HEK293 (cell line): Measurements from ENCODE around the gene EFNB1.

Experiments
- CTCF ChIA-PET: fragments of 350-600 bp; formaldehyde crosslinking; extraction: SDS; loops from one replicate; lab custom pipeline; 2021; ENCODE audit warnings: antibody characterized with exemption; lab: Yijun Ruan, JAX
- POLR2A ChIA-PET: fragments of 300-600 bp; formaldehyde crosslinking; extraction: SDS; loops from one replicate; lab custom pipeline; 2020; ENCODE audit warnings: antibody characterized with exemption, inconsistent platforms; lab: Yijun Ruan, JAX
- H3K27ac ChIP-seq: fragments of 200-500 bp; sonication (Bioruptor generic); 2 replicates; pipeline ENCODE4 v1.5.1; 2014; ENCODE audit warnings: low read depth, low read length, control low read depth, inconsistent platforms; ENCODE audit errors: extremely low read depth
- H3K36me3 ChIP-seq, 2 experiments: fragments of 200-500 bp in 1 of 2; sonication (Bioruptor generic) in 1 of 2; 1 replicate in 1 of 2; 2 replicates in 1 of 2; pipeline ENCODE4 v1.5.1; 2014 to 2017; ENCODE audit warnings: inconsistent platforms in 2 of 2, low read length in 2 of 2; ENCODE audit not compliant: control insufficient read depth in 2 of 2, insufficient read depth in 1 of 2
- H3K4me1 ChIP-seq: fragments of 200-500 bp; sonication (Bioruptor generic); 2 replicates; pipeline ENCODE4 v1.5.1; 2014; ENCODE audit warnings: mild to moderate bottlenecking, low read length, inconsistent platforms; ENCODE audit not compliant: control insufficient read depth, insufficient read depth
- H3K4me3 ChIP-seq: 2 replicates; pipeline ENCODE4 v1.5.1; 2011; ENCODE audit warnings: low read depth, mild to moderate bottlenecking, control low read depth, low read length, moderate library complexity
- H3K9me3 ChIP-seq: fragments of 200-500 bp; sonication (Bioruptor generic); 2 replicates; pipeline ENCODE4 v1.5.1; 2014; ENCODE audit warnings: low read depth, low read length, inconsistent platforms; ENCODE audit not compliant: control insufficient read depth, insufficient read depth
- GLI4 ChIP-seq: fragments of 450-650 bp; formaldehyde crosslinking; IDR thresholded peaks from 2 replicates; pipeline ENCODE4 v1.5.1; 2016; ENCODE audit warnings: missing biosample characterization, missing genetic modification characterization
- KLF16 ChIP-seq: fragments of 450-650 bp; formaldehyde crosslinking; IDR thresholded peaks from 2 replicates; pipeline ENCODE4 v1.5.1; 2017; ENCODE audit warnings: missing biosample characterization, missing genetic modification characterization
- SP2 ChIP-seq: fragments of 450-650 bp; formaldehyde crosslinking; IDR thresholded peaks from 2 replicates; pipeline ENCODE4 v1.5.1; 2016; ENCODE audit warnings: missing biosample characterization, missing genetic modification characterization
- SP3 ChIP-seq: fragments of 450-650 bp; formaldehyde crosslinking; IDR thresholded peaks from 2 replicates; pipeline ENCODE4 v1.5.1; 2016; ENCODE audit warnings: missing biosample characterization, missing genetic modification characterization
- WT1 ChIP-seq: fragments of 450-650 bp; formaldehyde crosslinking; IDR thresholded peaks from 2 replicates; pipeline ENCODE4 v1.5.1; 2016; ENCODE audit warnings: missing biosample characterization, missing genetic modification characterization
- ZNF16 ChIP-seq: fragments of 450-650 bp; formaldehyde crosslinking; IDR thresholded peaks from 2 replicates; pipeline ENCODE4 v1.5.1; 2016; ENCODE audit warnings: low read depth, missing biosample characterization, missing genetic modification characterization
- ZNF202 ChIP-seq: fragments of 450-650 bp; formaldehyde crosslinking; IDR thresholded peaks from 2 replicates; pipeline ENCODE4 v1.5.1; 2016; ENCODE audit warnings: missing biosample characterization, missing genetic modification characterization, borderline replicate concordance
- ZNF266 ChIP-seq: fragments of 450-650 bp; formaldehyde crosslinking; IDR thresholded peaks from 2 replicates; pipeline ENCODE4 v1.5.1; 2016; ENCODE audit warnings: missing biosample characterization, missing genetic modification characterization, low read depth
- ZNF48 ChIP-seq: fragments of 450-650 bp; formaldehyde crosslinking; IDR thresholded peaks from 2 replicates; pipeline ENCODE4 v1.5.1; 2016; ENCODE audit warnings: missing biosample characterization, missing genetic modification characterization
- ZNF560 ChIP-seq: fragments of 450-650 bp; formaldehyde crosslinking; IDR thresholded peaks from 2 replicates; pipeline ENCODE4 v1.5.1; 2017; ENCODE audit warnings: missing biosample characterization, missing genetic modification characterization, borderline replicate concordance
- ZNF596 ChIP-seq: fragments of 450-650 bp; IDR thresholded peaks from 2 replicates; pipeline ENCODE4 v1.5.0; 2018; ENCODE audit warnings: missing biosample characterization, mild to moderate bottlenecking, missing genetic modification characterization, moderate library complexity
- ZNF664 ChIP-seq: fragments of 450-650 bp; formaldehyde crosslinking; IDR thresholded peaks from 2 replicates; pipeline ENCODE4 v1.5.1; 2016; ENCODE audit warnings: missing biosample characterization, missing genetic modification characterization
- ZNF677 ChIP-seq: fragments of 450-650 bp; IDR thresholded peaks from 2 replicates; pipeline ENCODE4 v1.5.0; 2018; ENCODE audit warnings: missing biosample characterization, mild to moderate bottlenecking, missing genetic modification characterization, moderate library complexity
- ZNF768 ChIP-seq: fragments of 450-650 bp; formaldehyde crosslinking; IDR thresholded peaks from 2 replicates; pipeline ENCODE4 v1.5.1; 2018; ENCODE audit warnings: missing biosample characterization, mild to moderate bottlenecking, missing genetic modification characterization
- TF ChIP-seq, protein P1 (sequence below): fragments of 450-650 bp; formaldehyde crosslinking; IDR thresholded peaks from 2 replicates; pipeline ENCODE4 v1.5.1; 2016; ENCODE audit warnings: missing biosample characterization, missing genetic modification characterization
- TF ChIP-seq, protein P2 (sequence below): fragments of 450-650 bp; formaldehyde crosslinking; IDR thresholded peaks from 2 replicates; pipeline ENCODE4 v1.5.1; 2016; ENCODE audit warnings: missing biosample characterization, missing genetic modification characterization, borderline replicate concordance
- TF ChIP-seq, protein P3 (sequence below): fragments of 450-650 bp; formaldehyde crosslinking; IDR thresholded peaks from 2 replicates; pipeline ENCODE4 v1.5.1; 2016; ENCODE audit warnings: missing biosample characterization, missing genetic modification characterization, borderline replicate concordance
- TF ChIP-seq, protein P4 (sequence below): fragments of 450-650 bp; formaldehyde crosslinking; IDR thresholded peaks from 2 replicates; pipeline ENCODE4 v1.5.1; 2016; ENCODE audit warnings: missing biosample characterization, missing genetic modification characterization

The EFNB1 gene

DNA sequence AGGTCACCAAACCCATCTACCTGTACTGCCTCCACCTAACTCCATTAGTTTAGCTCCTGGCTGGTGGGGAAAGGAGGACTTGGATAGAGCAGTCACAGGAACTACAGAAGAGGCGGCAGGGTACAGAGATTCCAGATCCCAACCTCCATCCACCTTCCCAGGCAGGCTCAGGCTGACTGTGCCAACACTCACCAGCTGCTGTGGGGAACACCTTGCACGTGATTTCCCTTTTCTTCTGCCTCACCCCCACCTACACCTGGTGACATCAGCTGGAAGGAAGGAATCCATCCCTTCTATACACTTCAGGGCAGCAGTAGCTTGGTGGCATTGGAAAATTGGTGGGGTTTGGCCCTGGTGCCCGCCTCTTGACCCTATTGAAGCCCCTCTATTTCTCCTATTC lies 41.5 kb downstream of the EFNB1 start:
- Histone ChIP-seq H3K36me3 (no peaks in the 10 kb centered on the region), H3K9me3 (no peaks in the 10 kb centered on the region), H3K4me1 (no peaks in the 10 kb centered on the region), H3K4me3 (no peak overlapping the region), H3K27ac (no peak overlapping the region)
- POLR2A ChIA-PET, result interaction anchor here (2.2 kb wide), 1 partner anchor 42 kb away, joined by 14 read pairs; the partner anchor contains the start of gene EFNB1
- TF ChIP-seq ZNF16 (no peak), ZNF677 (tag by site-specific recombination) (no peak), SP2 (tag by site-specific recombination) (no peak), ZNF266 (tag by site-specific recombination) (no peak), KLF16 (tag by site-specific recombination) (no peak), ZNF560 (no peak), ZNF664 (tag by site-specific recombination) (no peak), ZNF596 (tag by site-specific recombination) (no peak), GLI4 (tag by site-specific recombination) (no peak), ZNF48 (tag by site-specific recombination) (no peak), SP3 (tag by site-specific recombination) (no peak), WT1 (tag by site-specific recombination) (no peak), ZNF768 (tag by site-specific recombination) (no peak), ZNF202 (tag by site-specific recombination) (no peak)
- TF ChIP-seq, protein P1, sequence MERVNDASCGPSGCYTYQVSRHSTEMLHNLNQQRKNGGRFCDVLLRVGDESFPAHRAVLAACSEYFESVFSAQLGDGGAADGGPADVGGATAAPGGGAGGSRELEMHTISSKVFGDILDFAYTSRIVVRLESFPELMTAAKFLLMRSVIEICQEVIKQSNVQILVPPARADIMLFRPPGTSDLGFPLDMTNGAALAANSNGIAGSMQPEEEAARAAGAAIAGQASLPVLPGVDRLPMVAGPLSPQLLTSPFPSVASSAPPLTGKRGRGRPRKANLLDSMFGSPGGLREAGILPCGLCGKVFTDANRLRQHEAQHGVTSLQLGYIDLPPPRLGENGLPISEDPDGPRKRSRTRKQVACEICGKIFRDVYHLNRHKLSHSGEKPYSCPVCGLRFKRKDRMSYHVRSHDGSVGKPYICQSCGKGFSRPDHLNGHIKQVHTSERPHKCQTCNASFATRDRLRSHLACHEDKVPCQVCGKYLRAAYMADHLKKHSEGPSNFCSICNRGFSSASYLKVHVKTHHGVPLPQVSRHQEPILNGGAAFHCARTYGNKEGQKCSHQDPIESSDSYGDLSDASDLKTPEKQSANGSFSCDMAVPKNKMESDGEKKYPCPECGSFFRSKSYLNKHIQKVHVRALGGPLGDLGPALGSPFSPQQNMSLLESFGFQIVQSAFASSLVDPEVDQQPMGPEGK (tag by site-specific recombination), result no peak
- TF ChIP-seq, protein P2, sequence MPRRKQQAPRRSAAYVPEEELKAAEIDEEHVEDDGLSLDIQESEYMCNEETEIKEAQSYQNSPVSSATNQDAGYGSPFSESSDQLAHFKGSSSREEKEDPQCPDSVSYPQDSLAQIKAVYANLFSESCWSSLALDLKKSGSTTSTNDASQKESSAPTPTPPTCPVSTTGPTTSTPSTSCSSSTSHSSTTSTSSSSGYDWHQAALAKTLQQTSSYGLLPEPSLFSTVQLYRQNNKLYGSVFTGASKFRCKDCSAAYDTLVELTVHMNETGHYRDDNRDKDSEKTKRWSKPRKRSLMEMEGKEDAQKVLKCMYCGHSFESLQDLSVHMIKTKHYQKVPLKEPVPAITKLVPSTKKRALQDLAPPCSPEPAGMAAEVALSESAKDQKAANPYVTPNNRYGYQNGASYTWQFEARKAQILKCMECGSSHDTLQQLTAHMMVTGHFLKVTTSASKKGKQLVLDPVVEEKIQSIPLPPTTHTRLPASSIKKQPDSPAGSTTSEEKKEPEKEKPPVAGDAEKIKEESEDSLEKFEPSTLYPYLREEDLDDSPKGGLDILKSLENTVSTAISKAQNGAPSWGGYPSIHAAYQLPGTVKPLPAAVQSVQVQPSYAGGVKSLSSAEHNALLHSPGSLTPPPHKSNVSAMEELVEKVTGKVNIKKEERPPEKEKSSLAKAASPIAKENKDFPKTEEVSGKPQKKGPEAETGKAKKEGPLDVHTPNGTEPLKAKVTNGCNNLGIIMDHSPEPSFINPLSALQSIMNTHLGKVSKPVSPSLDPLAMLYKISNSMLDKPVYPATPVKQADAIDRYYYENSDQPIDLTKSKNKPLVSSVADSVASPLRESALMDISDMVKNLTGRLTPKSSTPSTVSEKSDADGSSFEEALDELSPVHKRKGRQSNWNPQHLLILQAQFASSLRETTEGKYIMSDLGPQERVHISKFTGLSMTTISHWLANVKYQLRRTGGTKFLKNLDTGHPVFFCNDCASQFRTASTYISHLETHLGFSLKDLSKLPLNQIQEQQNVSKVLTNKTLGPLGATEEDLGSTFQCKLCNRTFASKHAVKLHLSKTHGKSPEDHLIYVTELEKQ, result no peak
- TF ChIP-seq, protein P3, sequence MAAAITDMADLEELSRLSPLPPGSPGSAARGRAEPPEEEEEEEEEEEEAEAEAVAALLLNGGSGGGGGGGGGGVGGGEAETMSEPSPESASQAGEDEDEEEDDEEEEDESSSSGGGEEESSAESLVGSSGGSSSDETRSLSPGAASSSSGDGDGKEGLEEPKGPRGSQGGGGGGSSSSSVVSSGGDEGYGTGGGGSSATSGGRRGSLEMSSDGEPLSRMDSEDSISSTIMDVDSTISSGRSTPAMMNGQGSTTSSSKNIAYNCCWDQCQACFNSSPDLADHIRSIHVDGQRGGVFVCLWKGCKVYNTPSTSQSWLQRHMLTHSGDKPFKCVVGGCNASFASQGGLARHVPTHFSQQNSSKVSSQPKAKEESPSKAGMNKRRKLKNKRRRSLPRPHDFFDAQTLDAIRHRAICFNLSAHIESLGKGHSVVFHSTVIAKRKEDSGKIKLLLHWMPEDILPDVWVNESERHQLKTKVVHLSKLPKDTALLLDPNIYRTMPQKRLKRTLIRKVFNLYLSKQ, result no peak
- TF ChIP-seq, protein P4, sequence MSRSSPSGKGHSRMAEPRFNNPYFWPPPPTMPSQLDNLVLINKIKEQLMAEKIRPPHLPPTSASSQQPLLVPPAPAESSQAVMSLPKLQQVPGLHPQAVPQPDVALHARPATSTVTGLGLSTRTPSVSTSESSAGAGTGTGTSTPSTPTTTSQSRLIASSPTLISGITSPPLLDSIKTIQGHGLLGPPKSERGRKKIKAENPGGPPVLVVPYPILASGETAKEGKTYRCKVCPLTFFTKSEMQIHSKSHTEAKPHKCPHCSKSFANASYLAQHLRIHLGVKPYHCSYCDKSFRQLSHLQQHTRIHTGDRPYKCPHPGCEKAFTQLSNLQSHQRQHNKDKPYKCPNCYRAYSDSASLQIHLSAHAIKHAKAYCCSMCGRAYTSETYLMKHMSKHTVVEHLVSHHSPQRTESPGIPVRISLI (tag by site-specific recombination), result no peak
- CTCF ChIA-PET, result interaction anchor here (0.9 kb wide), 1 partner anchor 43 kb away, joined by 3 read pairs; no protein-coding TSS in a partner anchor

DNA sequence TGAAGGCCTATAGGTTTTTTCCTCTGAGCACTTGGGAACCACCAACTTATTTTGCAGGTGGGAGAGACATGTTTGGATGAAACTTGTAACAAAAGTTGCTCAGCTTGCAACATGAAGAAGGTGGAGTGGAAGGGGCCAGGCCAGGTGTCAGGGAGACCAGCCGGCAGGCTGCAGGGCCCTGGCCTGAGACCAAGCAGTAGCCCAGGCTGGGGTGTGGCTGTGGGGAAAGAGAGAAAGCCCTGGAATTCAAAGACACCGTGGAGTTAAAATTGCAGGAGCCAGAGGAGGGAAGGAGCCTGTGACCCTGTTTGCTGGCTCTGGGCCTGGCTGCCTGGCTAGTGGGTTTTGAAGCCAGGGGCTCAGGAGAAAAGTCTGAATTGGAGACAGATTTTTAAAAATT lies 43.4 kb downstream of the EFNB1 start:
- H3K4me3 ChIP-seq, result no peak overlapping the region
- TF ChIP-seq SP2 (tag by site-specific recombination), result no peak
- ChIA-PET POLR2A (no interaction called here), CTCF (no interaction called here)
- no peak overlapping the region for H3K27ac ChIP-seq
- H3K36me3 ChIP-seq, result no peaks in the 10 kb centered on the region
- H3K4me1 ChIP-seq, result no peaks in the 10 kb centered on the region
- no peaks in the 10 kb centered on the region for H3K9me3 ChIP-seq
